OCI-LY7 (cell line): ENCODE results near the gene TMPRSS5.

Experiments
- EZH2phosphoT487 ChIP-seq: fragments of 200-600 bp; sonication (generic); IDR thresholded peaks from 2 replicates; pipeline ENCODE4 v1.6.1; 2018; ENCODE audit warnings: low read depth, borderline replicate concordance, mild to moderate bottlenecking, mixed run types, antibody characterized with exemption, low read length, moderate library complexity, mixed read lengths
- TF ChIP-seq, protein P1 (sequence below): fragments of 200-600 bp; sonication (generic); conservative IDR thresholded peaks from 2 replicates; pipeline ENCODE4 v1.5.1; 2014; ENCODE audit warnings: mild to moderate bottlenecking, antibody characterized with exemption, low read length, moderate library complexity, mixed read lengths

DNA sequence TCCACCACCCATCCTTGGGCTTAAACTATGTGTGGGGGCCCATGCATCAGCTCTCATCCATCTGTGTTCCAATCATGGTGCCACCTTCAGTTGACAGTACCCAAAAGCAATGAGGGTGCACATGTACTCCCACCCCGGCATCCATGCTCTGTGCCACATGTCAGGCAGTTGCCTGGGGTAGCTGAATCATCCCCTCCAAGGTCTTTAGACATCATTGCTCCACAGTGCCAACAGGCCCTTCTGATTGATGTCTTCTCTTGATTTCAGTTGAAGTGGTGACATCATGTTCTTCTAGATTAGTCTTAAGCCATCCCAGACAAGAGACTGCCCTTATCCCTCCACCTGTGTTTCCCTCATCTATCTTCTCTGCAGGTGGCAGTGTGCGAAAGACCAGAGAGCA lies 42.5 kb downstream of the TMPRSS5 start:
- TF ChIP-seq, protein P1, sequence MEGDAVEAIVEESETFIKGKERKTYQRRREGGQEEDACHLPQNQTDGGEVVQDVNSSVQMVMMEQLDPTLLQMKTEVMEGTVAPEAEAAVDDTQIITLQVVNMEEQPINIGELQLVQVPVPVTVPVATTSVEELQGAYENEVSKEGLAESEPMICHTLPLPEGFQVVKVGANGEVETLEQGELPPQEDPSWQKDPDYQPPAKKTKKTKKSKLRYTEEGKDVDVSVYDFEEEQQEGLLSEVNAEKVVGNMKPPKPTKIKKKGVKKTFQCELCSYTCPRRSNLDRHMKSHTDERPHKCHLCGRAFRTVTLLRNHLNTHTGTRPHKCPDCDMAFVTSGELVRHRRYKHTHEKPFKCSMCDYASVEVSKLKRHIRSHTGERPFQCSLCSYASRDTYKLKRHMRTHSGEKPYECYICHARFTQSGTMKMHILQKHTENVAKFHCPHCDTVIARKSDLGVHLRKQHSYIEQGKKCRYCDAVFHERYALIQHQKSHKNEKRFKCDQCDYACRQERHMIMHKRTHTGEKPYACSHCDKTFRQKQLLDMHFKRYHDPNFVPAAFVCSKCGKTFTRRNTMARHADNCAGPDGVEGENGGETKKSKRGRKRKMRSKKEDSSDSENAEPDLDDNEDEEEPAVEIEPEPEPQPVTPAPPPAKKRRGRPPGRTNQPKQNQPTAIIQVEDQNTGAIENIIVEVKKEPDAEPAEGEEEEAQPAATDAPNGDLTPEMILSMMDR = no peak
- no peak for TF ChIP-seq EZH2phosphoT487
